Fibroblast of lung (primary cell): ENCODE measurements around the gene PRKACG.

Experiments used
- EZH2 ChIP-seq: IDR thresholded peaks from 2 replicates; pipeline ENCODE4 v1.5.1; 2012; ENCODE audit warnings: low read length, control low read depth, mild to moderate bottlenecking; ENCODE audit errors: missing control alignments
- TF ChIP-seq, protein P1 (sequence below), 2 donors: IDR thresholded peaks in 1 of 2; conservative IDR thresholded peaks in 1 of 2; 1 replicate in 1 of 2; 2 replicates in 1 of 2; pipeline ENCODE4 v1.5.1; 2011 to 2012; ENCODE audit warnings: low read length in 2 of 2, control low read depth in 1 of 2, inconsistent platforms in 1 of 2, low read depth in 1 of 2, mild to moderate bottlenecking in 1 of 2

DNA sequence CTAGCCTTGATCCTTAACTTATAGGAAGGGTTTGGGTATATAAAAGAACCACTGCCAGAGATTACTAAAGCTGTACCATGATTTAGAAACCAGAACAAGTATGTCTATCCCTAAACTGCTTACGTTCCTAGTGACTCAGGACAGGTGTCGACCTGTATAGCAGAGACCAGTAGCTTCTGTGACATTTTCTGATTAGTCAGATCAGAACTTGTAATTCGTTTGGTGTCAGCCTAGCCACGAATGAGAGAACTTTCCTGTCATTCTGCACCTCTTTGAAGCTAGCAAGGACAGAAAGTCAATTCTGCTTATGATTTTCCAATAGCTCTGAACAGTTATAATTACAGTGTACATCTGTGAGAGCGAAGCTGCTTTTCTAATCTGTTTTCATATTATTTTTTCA, 39.5 kb downstream of the PRKACG start:
- TF ChIP-seq, protein P1, sequence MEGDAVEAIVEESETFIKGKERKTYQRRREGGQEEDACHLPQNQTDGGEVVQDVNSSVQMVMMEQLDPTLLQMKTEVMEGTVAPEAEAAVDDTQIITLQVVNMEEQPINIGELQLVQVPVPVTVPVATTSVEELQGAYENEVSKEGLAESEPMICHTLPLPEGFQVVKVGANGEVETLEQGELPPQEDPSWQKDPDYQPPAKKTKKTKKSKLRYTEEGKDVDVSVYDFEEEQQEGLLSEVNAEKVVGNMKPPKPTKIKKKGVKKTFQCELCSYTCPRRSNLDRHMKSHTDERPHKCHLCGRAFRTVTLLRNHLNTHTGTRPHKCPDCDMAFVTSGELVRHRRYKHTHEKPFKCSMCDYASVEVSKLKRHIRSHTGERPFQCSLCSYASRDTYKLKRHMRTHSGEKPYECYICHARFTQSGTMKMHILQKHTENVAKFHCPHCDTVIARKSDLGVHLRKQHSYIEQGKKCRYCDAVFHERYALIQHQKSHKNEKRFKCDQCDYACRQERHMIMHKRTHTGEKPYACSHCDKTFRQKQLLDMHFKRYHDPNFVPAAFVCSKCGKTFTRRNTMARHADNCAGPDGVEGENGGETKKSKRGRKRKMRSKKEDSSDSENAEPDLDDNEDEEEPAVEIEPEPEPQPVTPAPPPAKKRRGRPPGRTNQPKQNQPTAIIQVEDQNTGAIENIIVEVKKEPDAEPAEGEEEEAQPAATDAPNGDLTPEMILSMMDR (conservative IDR thresholded peaks at IDR 0.05 in 1 of 2, IDR thresholded peaks at IDR 0.05 in 1 of 2; ENCODE audit: low read depth in 1 of 2, low read length in 2 of 2), result no peak
- TF ChIP-seq EZH2, result no peak
